Bronchus fibroblast of lung (primary cell): ENCODE data around the gene IL11. TPM values are rescaled to one million over a fixed set of nuclear protein-coding genes. Genes with fewer than 3 reads are reported as not detected.

Experiments
- total RNA-seq: library from RNA; depleted of rRNA; stranded (reverse); fragments of >200 nt; gene quantifications from 2 replicates; pipeline ENCODE4 v1.2.3, GENCODE V29; 2015

Gene IL11
- total RNA-seq = 2.4 and 10.4 TPM in 2 replicates

DNA sequence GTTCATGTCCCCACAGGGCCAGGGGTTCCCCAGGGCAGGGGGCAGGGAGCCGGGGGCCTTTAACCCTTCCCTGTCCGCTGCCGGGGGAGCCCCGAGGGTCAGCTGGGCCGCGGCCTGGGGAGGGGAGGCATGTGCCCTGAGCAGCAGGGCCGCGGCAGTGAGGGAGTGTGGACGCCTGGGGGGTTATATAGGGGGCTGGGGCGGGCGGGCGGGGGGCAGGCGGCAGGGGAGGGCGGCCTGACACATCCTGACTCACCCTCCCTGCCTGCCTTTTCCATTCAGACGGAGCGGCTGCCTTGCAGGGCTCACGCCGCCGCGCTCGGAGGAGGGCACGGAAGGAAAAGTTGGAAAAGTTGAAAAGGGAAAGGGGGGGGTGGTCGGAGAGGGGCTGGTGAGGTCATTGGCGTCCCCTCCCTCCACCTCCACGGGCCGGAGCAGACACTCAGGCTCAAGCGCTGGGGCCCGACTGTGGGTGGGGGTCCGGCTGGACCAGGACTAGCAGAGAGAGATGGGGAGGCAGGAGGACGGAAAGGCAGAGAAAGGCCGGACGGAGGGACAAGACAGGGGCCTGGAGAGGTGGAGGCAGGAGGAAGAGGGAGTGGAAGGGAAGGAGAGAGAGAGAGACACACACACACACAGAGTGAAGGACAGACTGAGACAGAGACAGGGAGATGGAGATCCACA is at the start of gene IL11:
Gene IL11 (minus strand): TSS at position 159 of the 684 bp plus-strand sequence. CDS start 153 bp downstream, at position 6.

DNA sequence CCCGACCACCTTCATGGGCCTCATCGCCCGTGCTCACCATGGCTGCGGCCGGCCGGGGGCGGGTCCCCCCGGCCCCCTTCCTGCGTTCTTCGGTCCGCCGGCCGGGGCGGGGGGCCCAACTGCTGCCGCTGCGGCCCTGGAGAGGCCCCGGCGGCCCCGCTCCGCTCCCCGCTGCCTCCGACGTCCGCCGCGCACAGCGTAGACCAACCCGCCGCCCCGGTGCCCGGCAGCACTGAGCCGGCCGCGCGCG is 37.2 kb upstream of the IL11 start, which contains the start of gene UBE2S:
Gene UBE2S (minus strand): TSS at position 239 of the 250 bp plus-strand sequence. CDS start 199 bp downstream, at position 40.

DNA sequence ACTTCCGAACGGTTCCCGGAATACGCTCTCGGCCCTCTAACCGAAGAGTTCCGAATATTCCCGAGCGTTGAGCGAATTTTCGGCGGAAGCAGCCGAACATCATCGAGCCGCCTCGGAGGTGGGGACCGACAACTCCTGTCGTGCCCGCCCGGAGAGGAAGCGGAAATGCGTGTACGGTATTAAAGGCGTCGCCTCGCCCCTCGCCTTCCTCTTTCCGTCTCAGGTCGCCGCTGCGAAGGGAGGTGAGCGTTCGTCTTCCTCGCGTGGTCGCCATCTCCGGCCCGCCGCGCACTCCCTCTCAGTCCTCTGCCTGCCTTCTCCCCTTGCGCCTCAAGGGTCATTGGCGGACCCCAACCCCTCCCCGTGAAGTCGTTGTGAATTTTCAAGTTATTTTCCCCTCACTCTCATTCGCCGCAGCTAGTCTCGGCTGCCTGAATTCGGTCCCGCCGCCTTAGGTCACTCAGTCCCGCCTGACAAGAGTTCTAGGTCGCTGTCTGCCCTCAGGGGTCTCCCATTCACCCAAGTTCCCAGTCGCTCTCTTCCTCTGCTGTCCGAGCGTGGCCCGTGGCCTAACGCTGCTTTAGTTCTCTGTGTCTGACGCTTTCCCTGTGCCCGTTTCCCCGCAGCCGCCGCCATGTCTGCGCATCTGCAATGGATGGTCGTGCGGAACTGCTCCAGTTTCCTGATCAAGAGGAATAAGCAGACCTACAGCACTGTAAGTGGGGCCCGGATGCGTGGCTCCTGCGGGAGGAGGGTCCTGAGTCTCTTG is 15.6 kb upstream of the IL11 start, which contains the start of gene RPL28:
Gene RPL28 (plus strand): TSS at position 209 of the 769 bp plus-strand sequence. CDS start 426 bp downstream, at position 635.

DNA sequence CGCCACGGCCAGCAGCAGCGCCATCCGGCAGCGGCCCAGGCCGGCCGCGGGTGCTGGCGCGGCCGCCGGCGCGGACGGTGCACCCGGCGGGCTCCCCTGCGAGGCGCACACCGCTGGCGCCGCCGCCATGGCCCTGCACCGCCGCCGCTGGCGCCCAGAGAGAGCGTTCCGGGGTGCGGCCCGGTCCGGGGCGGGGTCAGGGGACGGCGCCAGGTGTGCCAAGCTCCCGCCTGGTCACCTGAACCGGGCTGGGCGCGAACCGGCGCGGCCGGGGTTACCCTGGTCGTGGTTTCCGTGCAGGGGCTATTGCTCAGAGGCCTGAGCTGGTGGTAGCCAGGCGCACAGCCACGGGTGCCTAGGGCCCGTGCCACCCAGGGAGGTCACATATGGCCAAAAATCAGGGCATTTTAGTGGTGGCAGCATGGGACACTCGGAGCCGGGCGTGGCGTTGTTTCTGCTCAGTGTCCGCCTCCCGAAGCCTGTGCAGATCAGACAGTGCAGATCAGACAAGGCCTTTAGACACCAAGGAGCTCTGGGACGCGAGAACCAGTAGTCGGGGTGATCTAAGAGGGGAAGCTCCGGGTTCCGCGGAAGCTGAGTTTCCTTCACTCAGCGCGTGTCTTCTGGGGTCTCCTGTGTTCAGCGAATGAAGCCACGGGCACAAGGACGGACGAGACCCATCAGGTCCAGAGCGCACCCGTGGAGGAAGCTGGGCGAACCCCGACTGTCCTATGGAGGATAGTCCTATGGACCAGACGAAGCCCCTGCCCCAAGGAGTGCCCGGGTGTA is 14.1 kb upstream of the IL11 start, which contains the start of gene TMEM238:
Gene TMEM238 (minus strand): TSS at position 162 of the 789 bp plus-strand sequence. CDS start 33 bp downstream, at position 129.

GRCh38 chr19:55376241-55376933 is 6.1 kb upstream of the IL11 start, which contains the start of gene TMEM190:
Gene TMEM190 (plus strand): TSS chr19:55376826. CDS start chr19:55376854, 28 bp downstream.

GRCh38 chr19:55362990-55363716 is 7.1 kb downstream of the IL11 start, which contains the start of gene GARIN5B:
Gene GARIN5B (minus strand): TSS chr19:55363260. CDS start chr19:55363066, 194 bp downstream.

GRCh38 chr19:55354698-55355212 is 15.5 kb downstream of the IL11 start, which contains the start of gene COX6B2:
Gene COX6B2 (minus strand): TSS chr19:55354719. CDS start chr19:55354521, 198 bp downstream.

GRCh38 chr19:55339105-55339888 is 31.0 kb downstream of the IL11 start, which contains the start of gene KMT5C:
Gene KMT5C (plus strand): TSS chr19:55339876. CDS start chr19:55341937, 2,061 bp downstream.

GRCh38 chr19:55325172-55325571 is 45.1 kb downstream of the IL11 start, which contains the start of gene TMEM150B:
Gene TMEM150B (minus strand): TSS chr19:55325341. CDS start chr19:55321036, 4,305 bp downstream.

Other genes starting within 250 kb of the IL11 start
- gene TNNT1, start 221.3 kb downstream of the IL11 start, total RNA-seq = 0.34 and 0.89 TPM in 2 replicates
- not detected in 2 replicates for gene TNNI3, start 212.7 kb downstream of the IL11 start, total RNA-seq
- gene DNAAF3, start 203.8 kb downstream of the IL11 start, total RNA-seq = 0.15 and 0.34 TPM in 2 replicates
- not detected in 2 replicates for gene SYT5, start 190.2 kb downstream of the IL11 start, total RNA-seq
- gene PTPRH, start 161.0 kb downstream of the IL11 start, total RNA-seq = 0.74 and 1.0 TPM in 2 replicates
- gene TMEM86B, start 141.7 kb downstream of the IL11 start, total RNA-seq = 0.84 and 1.2 TPM in 2 replicates
- 30.8 and 31.7 TPM in 2 replicates for gene PPP6R1, start 111.4 kb downstream of the IL11 start, total RNA-seq
- gene HSPBP1, start 90.4 kb downstream of the IL11 start, total RNA-seq = 51.3 and 58.7 TPM in 2 replicates
- 4.9 and 5.8 TPM in 2 replicates for gene BRSK1, start 86.5 kb downstream of the IL11 start, total RNA-seq
- not detected in 2 replicates for gene TMEM150B, start 45.1 kb downstream of the IL11 start, total RNA-seq
- gene KMT5C, start 30.6 kb downstream of the IL11 start, total RNA-seq = 5.5 and 7.4 TPM in 2 replicates
- 0.30 TPM in 1 of 2 replicates, not detected in the other for gene COX6B2, start 15.7 kb downstream of the IL11 start, total RNA-seq
- gene GARIN5B, start 7.2 kb downstream of the IL11 start, total RNA-seq = not detected in 2 replicates
- gene TMEM190, start 6.4 kb upstream of the IL11 start, total RNA-seq = not detected in 2 replicates
- gene TMEM238, start 13.8 kb upstream of the IL11 start, total RNA-seq = 0.17 and 1.8 TPM in 2 replicates
- gene RPL28, start 15.5 kb upstream of the IL11 start, total RNA-seq = 462 and 817 TPM in 2 replicates
- gene UBE2S, start 37.3 kb upstream of the IL11 start, total RNA-seq = 249 and 263 TPM in 2 replicates
- gene SHISA7, start 72.8 kb upstream of the IL11 start, total RNA-seq = not detected in 2 replicates
- gene ISOC2, start 91.2 kb upstream of the IL11 start, total RNA-seq = 74.8 and 86.4 TPM in 2 replicates
- not detected in 2 replicates for gene C19orf85, start 94.3 kb upstream of the IL11 start, total RNA-seq
- gene ZNF628, start 106.2 kb upstream of the IL11 start, total RNA-seq = 5.4 and 9.4 TPM in 2 replicates
- gene NAT14, start 114.7 kb upstream of the IL11 start, total RNA-seq = 25.1 and 29.8 TPM in 2 replicates
- gene SSC5D, start 118.0 kb upstream of the IL11 start, total RNA-seq = 0.89 and 1.7 TPM in 2 replicates
- not detected in 2 replicates for gene SBK2, start 166.7 kb upstream of the IL11 start, total RNA-seq
- 0.15 TPM in 1 of 2 replicates, not detected in the other for gene SBK3, start 175.1 kb upstream of the IL11 start, total RNA-seq
- 5.0 and 5.2 TPM in 2 replicates for gene ZNF579, start 210.4 kb upstream of the IL11 start, total RNA-seq
- gene FIZ1, start 229.1 kb upstream of the IL11 start, total RNA-seq = 4.5 and 4.9 TPM in 2 replicates
- 19.3 and 19.7 TPM in 2 replicates for gene ZNF524, start 229.8 kb upstream of the IL11 start, total RNA-seq
- 2.4 and 3.2 TPM in 2 replicates for gene ZNF865, start 235.2 kb upstream of the IL11 start, total RNA-seq